Karpas-422 (cell line): Measurements from ENCODE around the gene TMEM11. TPM values are rescaled to one million over a fixed set of nuclear protein-coding genes. Genes with fewer than 3 reads are reported as not detected.

Experiments used
- DNase-seq: peaks from one replicate; pipeline ENCODE4 v3.0.0-alpha.2; 2015
- H2AFZ ChIP-seq: fragments of 200-600 bp; sonication (generic); 2 replicates; pipeline ENCODE4 v1.6.1; 2014; ENCODE audit warnings: antibody characterized with exemption, low read length, mixed read lengths
- H3K27ac ChIP-seq: fragments of 200-600 bp; sonication (generic); 2 replicates; pipeline ENCODE4 v1.5.1; 2014; ENCODE audit warnings: mild to moderate bottlenecking, low read length, moderate library complexity
- H3K27me3 ChIP-seq: fragments of 200-600 bp; sonication (generic); 2 replicates; pipeline ENCODE4 v1.6.1; 2014; ENCODE audit warnings: low read length, mixed read lengths
- H3K36me3 ChIP-seq: fragments of 200-600 bp; sonication (generic); 2 replicates; pipeline ENCODE4 v1.6.1; 2014; ENCODE audit warnings: low read length, mixed read lengths; ENCODE audit not compliant: insufficient read depth
- H3K4me1 ChIP-seq: fragments of 200-600 bp; sonication (generic); 2 replicates; pipeline ENCODE4 v1.6.1; 2014; ENCODE audit warnings: mild to moderate bottlenecking, low read length, mixed read lengths
- H3K4me2 ChIP-seq: fragments of 200-600 bp; sonication (generic); 2 replicates; pipeline ENCODE4 v1.6.1; 2014; ENCODE audit warnings: low read length, low read depth, mild to moderate bottlenecking; ENCODE audit not compliant: poor library complexity, severe bottlenecking
- H3K4me3 ChIP-seq: fragments of 200-600 bp; sonication (generic); 2 replicates; pipeline ENCODE4 v1.5.1; 2014; ENCODE audit warnings: mild to moderate bottlenecking, antibody characterized with exemption, low read length, mixed read lengths
- H3K79me2 ChIP-seq: fragments of 200-600 bp; sonication (generic); 2 replicates; pipeline ENCODE4 v1.6.1; 2014; ENCODE audit warnings: mild to moderate bottlenecking, low read length, mixed read lengths
- H3K9ac ChIP-seq: fragments of 200-600 bp; sonication (generic); 2 replicates; pipeline ENCODE4 v1.6.0; 2014; ENCODE audit warnings: low read length
- H3K9me2 ChIP-seq: fragments of 200-600 bp; sonication (generic), shearing (Covaris generic); replicated peaks from 2 replicates; pipeline ENCODE4 v1.6.0; 2014; ENCODE audit warnings: mild to moderate bottlenecking, low read length, moderate library complexity; ENCODE audit not compliant: insufficient read depth
- H3K9me3 ChIP-seq: fragments of 300-700, 200-600 bp; sonication (generic); 2 replicates; pipeline ENCODE4 v1.6.1; 2014; ENCODE audit warnings: low read length, mixed read lengths
- H4K20me1 ChIP-seq: fragments of 200-600 bp; sonication (generic); 2 replicates; pipeline ENCODE4 v1.6.1; 2014; ENCODE audit warnings: mild to moderate bottlenecking, antibody characterized with exemption, low read length, low read depth; ENCODE audit not compliant: insufficient read depth
- total RNA-seq: library from RNA; depleted of rRNA; stranded (reverse); fragments of >200 nt; shearing (Covaris generic); gene quantifications from 2 replicates; pipeline ENCODE4 v1.2.3, GENCODE V29; 2014; ENCODE audit warnings: low replicate concordance

The TMEM11 gene
- total RNA-seq, 1 experiment from 2014 or later: 12.5 TPM

DNA sequence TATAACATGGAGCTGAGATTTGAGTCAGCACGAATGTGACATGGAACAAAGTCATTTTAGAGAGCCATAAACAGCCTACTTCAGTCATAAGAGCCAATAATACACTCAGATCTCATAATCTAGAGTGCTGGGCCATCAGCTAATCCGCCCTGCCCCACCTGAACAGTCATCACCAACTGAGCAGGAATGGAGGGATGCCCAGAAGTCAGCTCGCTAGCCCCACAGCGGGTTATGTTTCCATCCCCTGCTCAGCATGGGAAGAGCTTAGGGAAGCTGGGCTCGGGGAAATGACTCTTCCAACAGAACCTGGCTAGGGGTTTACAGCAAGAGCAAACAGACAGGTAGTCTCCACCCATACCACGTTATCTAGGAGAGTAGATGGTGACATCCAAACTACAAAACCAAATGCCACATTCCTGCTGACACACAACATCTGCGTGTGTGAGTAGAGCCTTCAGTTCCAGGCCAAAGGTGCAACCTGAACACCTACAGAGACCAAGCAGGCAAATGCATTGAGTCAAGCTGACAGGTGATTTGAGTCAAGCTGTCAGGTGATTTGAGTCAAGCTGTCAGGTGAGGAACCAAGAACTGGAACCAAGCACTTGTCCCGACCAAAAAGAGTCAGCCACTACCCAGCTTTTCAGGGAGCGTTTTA is 2.0 kb downstream of the TMEM11 start:
- Histone ChIP-seq H3K36me3 (peaks cover 18% of the 10 kb centered on the region; the same call in 1 of the 2 replicates), H4K20me1 (peaks cover 40% of the 10 kb centered on the region; the same call in 1 of the 2 replicates), H3K9me2 (no peaks in the 10 kb centered on the region), H3K27ac (no peak overlapping the region), H3K79me2 (peaks cover 91% of the 10 kb centered on the region), H3K4me3 (peak overlapping the region; percentile 79; the same call in 1 of the 2 replicates), H3K27me3 (no peaks in the 10 kb centered on the region), H3K4me2 (peak overlapping the region; percentile 83), H3K9me3 (no peaks in the 10 kb centered on the region), H3K4me1 (peaks cover 29% of the 10 kb centered on the region), H3K9ac (peak overlapping the region; percentile 96), H2AFZ (no peak overlapping the region)
- no peak for DNase-seq

DNA sequence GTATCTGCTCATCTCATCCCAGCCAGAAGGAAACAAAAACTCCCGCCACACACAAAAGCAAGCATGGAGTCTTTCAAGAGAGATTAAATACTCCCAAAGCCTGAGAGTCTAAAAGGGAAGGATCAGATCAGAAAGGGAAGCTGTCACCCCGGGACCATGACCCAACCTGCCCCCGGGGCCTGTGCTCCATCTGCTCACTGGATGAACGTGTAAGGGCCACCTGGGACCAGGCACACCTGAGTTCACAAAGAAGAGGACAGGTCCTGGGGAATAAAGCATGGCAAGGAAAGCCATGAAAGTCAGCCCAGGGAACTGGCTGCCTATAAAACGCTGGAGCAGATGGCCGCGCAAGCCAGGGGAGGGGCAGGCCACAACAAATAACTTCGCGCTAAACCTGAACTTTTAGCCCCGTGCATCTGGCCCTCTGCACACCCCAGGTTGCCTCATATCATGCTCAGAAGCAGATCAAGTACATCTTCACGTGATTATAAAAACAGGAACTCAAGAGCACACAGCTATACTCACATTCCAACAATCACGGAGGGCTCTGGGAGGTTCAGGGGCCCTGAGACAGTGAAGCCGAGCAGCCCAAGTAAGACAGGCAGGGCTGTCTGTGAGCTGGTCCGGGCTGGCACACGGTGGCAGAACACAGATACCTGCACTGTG is 3.4 kb downstream of the TMEM11 start:
- Histone ChIP-seq H2AFZ (no peak overlapping the region), H3K9ac (no peak overlapping the region), H3K4me2 (no peak overlapping the region), H3K4me1 (peaks cover 23% of the 10 kb centered on the region), H3K9me2 (no peaks in the 10 kb centered on the region), H4K20me1 (peaks cover 43% of the 10 kb centered on the region; the same call in 1 of the 2 replicates), H3K27me3 (no peaks in the 10 kb centered on the region), H3K79me2 (peaks cover 91% of the 10 kb centered on the region), H3K36me3 (peaks cover 15% of the 10 kb centered on the region; the same call in 1 of the 2 replicates), H3K27ac (no peak overlapping the region), H3K4me3 (no peak overlapping the region), H3K9me3 (no peaks in the 10 kb centered on the region)
- no peak for DNase-seq

DNA sequence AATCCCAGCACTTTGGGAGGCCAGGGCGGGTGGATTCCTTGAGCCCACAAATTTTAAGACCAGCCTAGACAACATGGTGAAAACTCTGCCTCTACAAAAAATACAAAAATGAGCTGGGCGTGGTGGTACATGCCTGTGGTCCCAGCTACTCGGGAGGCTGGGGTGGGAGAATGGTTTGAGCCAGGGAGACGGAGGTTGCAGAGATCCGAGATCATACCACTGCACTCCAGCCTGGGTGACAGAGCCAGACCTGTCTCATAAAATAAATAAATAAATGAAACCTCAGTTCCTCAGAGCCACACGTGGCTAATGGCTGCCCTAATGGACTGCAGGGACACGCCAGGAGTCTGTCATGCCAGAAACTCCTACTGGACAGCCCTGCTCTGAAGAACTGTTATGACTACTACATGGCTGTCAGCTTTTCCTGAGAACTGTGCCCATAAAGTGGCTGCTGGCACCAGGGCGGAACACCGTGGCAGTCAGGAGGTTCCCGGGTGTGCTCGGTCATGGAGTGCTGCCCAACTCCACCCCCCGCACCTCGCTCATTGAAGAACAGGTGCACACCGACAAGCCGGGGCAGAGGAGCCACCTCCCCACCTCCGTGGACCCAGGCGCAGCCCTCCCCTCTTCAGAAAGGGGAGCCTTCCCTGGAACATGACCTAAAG is 4.3 kb downstream of the TMEM11 start:
- H3K4me3 ChIP-seq: no peak overlapping the region
- H4K20me1 ChIP-seq: peaks cover 51% of the 10 kb centered on the region; the same call in 1 of the 2 replicates
- H3K36me3 ChIP-seq: peaks cover 15% of the 10 kb centered on the region; the same call in 1 of the 2 replicates
- peaks cover 16% of the 10 kb centered on the region for H3K4me1 ChIP-seq
- no peaks in the 10 kb centered on the region for H3K9me2 ChIP-seq
- H3K4me2 ChIP-seq: no peak overlapping the region
- peaks cover 91% of the 10 kb centered on the region for H3K79me2 ChIP-seq
- DNase-seq: no peak
- no peak overlapping the region for H3K27ac ChIP-seq
- H2AFZ ChIP-seq: no peak overlapping the region
- no peaks in the 10 kb centered on the region for H3K27me3 ChIP-seq
- no peaks in the 10 kb centered on the region for H3K9me3 ChIP-seq
- H3K9ac ChIP-seq: no peak overlapping the region

DNA sequence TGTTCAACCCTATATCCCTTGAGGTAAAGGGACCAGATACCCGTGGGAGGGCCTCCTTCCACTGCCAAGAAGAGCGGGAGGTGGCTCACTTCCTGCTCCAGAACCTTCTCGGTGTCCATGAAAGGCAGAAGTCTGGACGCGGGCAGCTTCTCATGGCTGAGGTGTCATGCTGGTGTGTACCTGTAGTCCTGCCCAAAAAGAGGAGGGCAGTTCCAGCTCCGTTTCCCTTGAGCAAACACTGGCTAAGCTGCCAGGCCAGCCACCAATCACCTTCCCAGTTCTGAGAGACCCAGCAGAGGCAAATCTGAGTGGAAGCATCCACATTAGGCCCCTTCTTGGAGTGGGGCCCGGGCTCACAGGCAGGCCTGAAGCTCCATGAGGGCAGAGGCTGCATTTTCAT is 5.6 kb downstream of the TMEM11 start:
- DNase-seq: no peak
- Histone ChIP-seq H3K79me2 (peaks cover 93% of the 10 kb centered on the region), H3K9ac (no peak overlapping the region), H3K4me2 (no peak overlapping the region), H3K4me3 (no peak overlapping the region), H3K36me3 (peaks cover 15% of the 10 kb centered on the region; the same call in 1 of the 2 replicates), H4K20me1 (peaks cover 55% of the 10 kb centered on the region; the same call in 1 of the 2 replicates), H3K9me2 (no peaks in the 10 kb centered on the region), H3K9me3 (no peaks in the 10 kb centered on the region), H3K4me1 (peaks cover 16% of the 10 kb centered on the region), H3K27ac (no peak overlapping the region), H2AFZ (no peak overlapping the region), H3K27me3 (no peaks in the 10 kb centered on the region)

DNA sequence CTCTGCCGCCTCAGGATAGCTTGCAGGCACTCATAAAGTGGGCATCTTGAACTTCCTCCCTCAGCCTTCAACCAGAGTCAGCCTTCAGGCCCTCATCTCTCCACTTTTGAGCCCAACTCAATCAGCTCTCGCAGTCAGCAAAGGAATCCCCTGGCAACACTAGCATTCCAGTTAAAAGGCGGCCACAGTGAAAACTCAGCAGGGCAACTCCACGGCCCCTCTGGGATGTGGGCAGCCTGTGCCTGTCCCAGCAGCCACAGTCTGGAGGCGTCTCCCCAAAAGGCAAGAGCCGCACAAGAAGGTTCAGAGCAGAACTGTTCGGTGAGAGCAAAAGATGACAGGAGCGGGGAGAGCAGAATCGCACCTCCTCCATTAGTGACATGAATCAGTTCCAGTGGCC is 9.0 kb downstream of the TMEM11 start:
- no peak overlapping the region for H3K27ac ChIP-seq
- peaks cover 47% of the 10 kb centered on the region; the same call in 1 of the 2 replicates for H4K20me1 ChIP-seq
- H3K4me3 ChIP-seq: no peak overlapping the region
- no peaks in the 10 kb centered on the region for H3K4me1 ChIP-seq
- no peak overlapping the region for H2AFZ ChIP-seq
- no peak for DNase-seq
- no peaks in the 10 kb centered on the region for H3K9me3 ChIP-seq
- no peak overlapping the region for H3K4me2 ChIP-seq
- H3K36me3 ChIP-seq: peaks cover 2% of the 10 kb centered on the region; the same call in 1 of the 2 replicates
- H3K9ac ChIP-seq: no peak overlapping the region
- no peaks in the 10 kb centered on the region for H3K9me2 ChIP-seq
- no peaks in the 10 kb centered on the region for H3K27me3 ChIP-seq
- peaks cover 92% of the 10 kb centered on the region for H3K79me2 ChIP-seq

DNA sequence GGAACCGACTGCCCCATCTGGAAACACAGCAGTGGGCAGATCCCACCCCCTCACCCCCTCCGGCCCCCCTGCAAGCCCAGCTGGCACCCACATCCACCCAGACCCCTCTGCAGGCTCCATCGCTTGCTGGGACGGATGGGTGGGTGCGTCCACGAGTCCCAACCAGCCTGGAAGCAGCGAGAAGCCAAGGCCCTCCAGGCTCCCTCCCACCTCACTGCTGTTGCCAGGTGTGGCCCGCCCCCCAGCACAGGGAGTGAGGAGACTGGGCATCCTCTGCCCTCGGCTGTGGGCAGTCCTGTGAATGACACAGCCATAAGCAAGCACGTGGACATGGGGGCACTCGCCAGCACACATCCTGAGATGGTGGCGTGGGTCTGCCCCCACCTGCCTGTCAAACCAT is 11.4 kb downstream of the TMEM11 start:
- Histone ChIP-seq H3K9me2 (no peaks in the 10 kb centered on the region), H3K9me3 (no peaks in the 10 kb centered on the region), H3K4me1 (no peaks in the 10 kb centered on the region), H3K4me3 (no peak overlapping the region), H3K36me3 (peaks cover 8% of the 10 kb centered on the region; the same call in 1 of the 2 replicates), H2AFZ (no peak overlapping the region), H3K79me2 (peaks cover 88% of the 10 kb centered on the region), H3K27me3 (no peaks in the 10 kb centered on the region), H4K20me1 (peaks cover 46% of the 10 kb centered on the region; the same call in 1 of the 2 replicates), H3K27ac (no peak overlapping the region), H3K4me2 (no peak overlapping the region), H3K9ac (no peak overlapping the region)
- no peak for DNase-seq

DNA sequence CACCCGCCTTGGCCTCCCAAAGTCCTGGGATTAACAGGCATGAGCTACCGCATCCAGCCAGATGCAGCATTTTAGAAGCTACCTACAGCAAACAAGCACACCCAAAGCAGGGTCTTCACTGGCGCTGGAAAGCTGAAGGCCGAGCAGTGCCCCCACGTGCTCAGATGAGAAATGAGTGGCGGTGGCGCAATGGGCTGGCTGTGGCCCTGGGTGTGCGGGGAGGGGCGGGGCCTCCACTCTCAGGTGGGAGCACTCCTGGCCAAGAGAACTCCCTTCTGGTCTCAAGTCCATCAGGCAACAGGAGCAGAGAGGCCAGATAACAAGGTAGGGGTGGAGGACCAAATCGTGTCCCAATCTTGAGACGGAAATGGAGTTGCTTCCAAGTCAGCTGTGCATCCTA is 12.1 kb downstream of the TMEM11 start:
- Histone ChIP-seq H3K4me3 (no peak overlapping the region), H3K9ac (no peak overlapping the region), H3K79me2 (peaks cover 81% of the 10 kb centered on the region), H3K4me1 (no peaks in the 10 kb centered on the region), H3K36me3 (peaks cover 8% of the 10 kb centered on the region; the same call in 1 of the 2 replicates), H3K9me3 (no peaks in the 10 kb centered on the region), H4K20me1 (peaks cover 46% of the 10 kb centered on the region; the same call in 1 of the 2 replicates), H3K27me3 (no peaks in the 10 kb centered on the region), H3K4me2 (no peak overlapping the region), H3K9me2 (no peaks in the 10 kb centered on the region), H2AFZ (no peak overlapping the region), H3K27ac (no peak overlapping the region)
- no peak for DNase-seq

DNA sequence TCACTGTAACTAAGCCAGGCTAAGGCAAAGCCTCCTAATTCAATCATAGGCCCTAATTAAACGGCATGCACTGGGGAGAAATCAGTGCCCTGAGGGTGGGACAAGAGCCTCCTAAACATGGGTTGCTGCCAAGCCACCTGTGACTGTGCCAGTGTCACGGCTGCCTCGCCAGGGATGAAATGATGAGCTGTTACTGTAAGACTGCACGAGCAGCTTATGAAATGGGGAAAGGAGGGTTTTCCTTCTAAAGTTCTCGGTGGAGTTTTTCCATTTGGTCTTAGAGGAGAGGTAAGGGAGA is 12.7 kb downstream of the TMEM11 start:
- no peak overlapping the region for H3K4me3 ChIP-seq
- H4K20me1 ChIP-seq: peaks cover 46% of the 10 kb centered on the region; the same call in 1 of the 2 replicates
- no peak overlapping the region for H3K27ac ChIP-seq
- no peaks in the 10 kb centered on the region for H3K27me3 ChIP-seq
- H3K9me2 ChIP-seq: no peaks in the 10 kb centered on the region
- H2AFZ ChIP-seq: no peak overlapping the region
- peaks cover 75% of the 10 kb centered on the region for H3K79me2 ChIP-seq
- H3K9me3 ChIP-seq: no peaks in the 10 kb centered on the region
- no peaks in the 10 kb centered on the region for H3K4me1 ChIP-seq
- no peak for DNase-seq
- H3K36me3 ChIP-seq: peaks cover 8% of the 10 kb centered on the region; the same call in 1 of the 2 replicates
- H3K4me2 ChIP-seq: no peak overlapping the region
- H3K9ac ChIP-seq: no peak overlapping the region
